ENCODE data around the gene TLE1. TPM values are rescaled to one million over a fixed set of nuclear protein-coding genes. Genes with fewer than 3 reads are reported as not detected.

TLE1 gene
- total and polyA plus RNA-seq, 4 experiments from 2014 or later = 0.49 to 3.8 (median 1.6) TPM

DNA sequence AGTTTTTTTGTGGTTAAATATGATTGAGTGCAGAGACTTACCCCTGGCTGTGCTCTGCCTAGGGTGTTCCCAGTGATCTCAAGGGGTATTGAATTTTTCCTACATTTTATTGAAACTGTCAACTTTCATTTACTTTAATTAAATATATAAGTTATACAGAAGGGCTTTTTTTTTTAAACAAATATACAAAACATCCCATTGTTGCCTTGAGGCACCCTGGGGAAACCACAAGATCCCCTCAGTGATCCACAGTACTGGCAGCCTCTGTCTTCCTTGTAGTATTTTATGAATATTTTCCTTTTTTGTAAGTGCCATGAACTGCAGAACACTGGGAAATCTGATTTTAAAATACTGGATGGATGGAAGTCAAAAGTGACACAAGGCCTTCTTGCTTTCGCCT lies 123.7 kb downstream of the TLE1 start:
- Histone ChIP-seq H3K4me1 (ENCODE audit: insufficient read depth, low read length) (no peaks in the 10 kb centered on the region), H3K4me3 (ENCODE audit: low read length in 2 of 2) (no peak overlapping the region), H3K27ac (ENCODE audit: low read depth, low read length) (no peak overlapping the region), H3K27me3 (ENCODE audit: insufficient read depth, low read length) (no peaks in the 10 kb centered on the region), H3K36me3 (ENCODE audit: insufficient read depth, low read length) (no peaks in the 10 kb centered on the region), H3K9me3 (ENCODE audit: control insufficient read depth in 1 of 2, low read length in 2 of 2) (no peaks in the 10 kb centered on the region)
- CTCF ChIA-PET (ENCODE audit: partially characterized antibody) = no interaction called here
- POLR2A ChIA-PET (ENCODE audit: partially characterized antibody) = no interaction called here
- intact Hi-C loops (cut with micrococcal nuclease) = no loop called here
- no peak for DNase-seq
- no peak overlapping the region for H3K27ac Mint-ChIP-seq
- no peaks in the 10 kb centered on the region for H3K4me1 Mint-ChIP-seq
- H3K36me3 Mint-ChIP-seq = no peaks in the 10 kb centered on the region
- H3K4me3 Mint-ChIP-seq = no peak overlapping the region
- H3K9me3 Mint-ChIP-seq = peaks cover 0 to 7% (median 2%) of the 10 kb centered on the region in 8 donors
- H3K27me3 Mint-ChIP-seq = no peaks in the 10 kb centered on the region

DNA sequence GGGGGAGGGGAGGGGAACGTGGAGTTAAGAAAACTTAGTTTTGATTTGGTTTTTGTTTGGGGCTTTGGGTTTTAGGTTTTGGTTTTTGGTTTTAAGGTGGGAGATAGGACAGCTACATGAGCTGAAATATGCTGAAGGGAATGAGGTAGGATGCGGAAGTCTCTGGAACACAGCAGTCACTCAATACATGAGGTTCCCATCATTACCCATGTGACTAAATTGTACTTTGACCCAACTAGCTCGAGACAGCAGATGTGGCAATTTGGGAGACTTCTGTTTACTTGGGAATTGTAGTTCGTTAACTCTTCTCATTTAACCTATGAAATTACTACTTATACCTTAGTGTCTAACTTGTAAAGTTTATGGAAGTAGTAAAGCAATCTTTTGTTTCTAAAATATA lies 124.2 kb downstream of the TLE1 start:
- Mint-ChIP-seq H3K36me3 (no peaks in the 10 kb centered on the region), H3K27ac (no peak overlapping the region), H3K4me1 (no peaks in the 10 kb centered on the region), H3K4me3 (no peak overlapping the region), H3K9me3 (peaks cover 0 to 7% (median 2%) of the 10 kb centered on the region in 8 donors), H3K27me3 (no peaks in the 10 kb centered on the region)
- Histone ChIP-seq H3K9me3 (ENCODE audit: control insufficient read depth in 1 of 2, low read length in 2 of 2) (no peaks in the 10 kb centered on the region), H3K27ac (ENCODE audit: low read depth, low read length) (no peak overlapping the region), H3K36me3 (ENCODE audit: insufficient read depth, low read length) (no peaks in the 10 kb centered on the region), H3K27me3 (ENCODE audit: insufficient read depth, low read length) (no peaks in the 10 kb centered on the region), H3K4me3 (ENCODE audit: low read length in 2 of 2) (no peak overlapping the region), H3K4me1 (ENCODE audit: insufficient read depth, low read length) (no peaks in the 10 kb centered on the region)
- intact Hi-C loops (cut with micrococcal nuclease) = no loop called here
- POLR2A ChIA-PET (ENCODE audit: partially characterized antibody) = no interaction called here
- CTCF ChIA-PET (ENCODE audit: partially characterized antibody) = no interaction called here
- no peak for DNase-seq

DNA sequence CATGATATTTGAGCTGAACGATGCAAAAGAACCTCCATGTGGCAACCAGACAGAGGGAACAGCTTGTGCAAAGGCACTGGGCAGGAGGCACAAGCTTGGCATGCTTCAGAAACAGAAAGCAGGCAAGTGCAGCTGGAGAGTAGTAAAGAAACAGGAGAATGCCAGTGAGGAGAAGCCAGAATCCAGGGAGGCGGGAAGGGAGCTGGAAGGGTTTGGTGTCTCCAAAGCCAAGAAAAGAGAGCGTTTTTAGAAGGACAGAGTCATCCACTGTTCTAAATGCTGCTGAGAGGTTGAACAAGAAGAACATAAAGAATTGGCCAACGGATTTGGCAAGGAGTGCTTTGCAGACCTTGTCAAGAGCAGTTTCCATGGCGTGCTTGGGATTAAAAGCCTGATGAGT lies 124.7 kb downstream of the TLE1 start:
- no peaks in the 10 kb centered on the region for H3K36me3 Mint-ChIP-seq
- Histone ChIP-seq H3K4me3 (ENCODE audit: low read length in 2 of 2) (no peak overlapping the region), H3K9me3 (ENCODE audit: control insufficient read depth in 1 of 2, low read length in 2 of 2) (no peaks in the 10 kb centered on the region), H3K4me1 (ENCODE audit: insufficient read depth, low read length) (no peaks in the 10 kb centered on the region), H3K27ac (ENCODE audit: low read depth, low read length) (no peak overlapping the region), H3K36me3 (ENCODE audit: insufficient read depth, low read length) (no peaks in the 10 kb centered on the region), H3K27me3 (ENCODE audit: insufficient read depth, low read length) (no peaks in the 10 kb centered on the region)
- ChIA-PET CTCF (ENCODE audit: partially characterized antibody) (interaction anchor here (0.5 kb wide), 1 partner anchor 31 kb away, joined by 3 read pairs; no protein-coding TSS in a partner anchor), POLR2A (ENCODE audit: partially characterized antibody) (no interaction called here)
- H3K4me3 Mint-ChIP-seq = no peak overlapping the region
- DNase-seq = no peak
- H3K9me3 Mint-ChIP-seq = peaks cover 0 to 7% (median 3%) of the 10 kb centered on the region in 8 donors
- intact Hi-C loops (cut with micrococcal nuclease) = no loop called here
- no peaks in the 10 kb centered on the region for H3K4me1 Mint-ChIP-seq
- H3K27ac Mint-ChIP-seq = no peak overlapping the region
- no peaks in the 10 kb centered on the region for H3K27me3 Mint-ChIP-seq

DNA sequence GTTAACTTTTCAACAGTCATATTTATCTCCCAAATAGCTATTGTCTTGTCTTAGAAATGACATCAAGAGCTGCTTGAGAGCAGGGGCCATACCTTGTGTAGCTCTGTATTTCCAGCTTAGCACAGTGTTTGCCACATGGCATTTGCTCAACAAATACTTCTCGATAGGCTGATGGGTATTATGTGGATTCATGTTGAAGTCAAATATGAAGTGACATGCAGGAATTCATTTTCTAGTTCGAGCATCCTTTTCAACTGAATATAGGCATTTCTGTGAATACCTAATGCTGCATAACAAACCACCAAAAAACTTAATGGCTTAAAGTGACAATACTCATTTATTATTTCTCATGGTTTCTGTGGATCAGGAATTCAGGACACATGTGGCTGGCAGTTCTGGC lies 125.6 kb downstream of the TLE1 start:
- H3K27me3 Mint-ChIP-seq = no peaks in the 10 kb centered on the region
- no peaks in the 10 kb centered on the region for H3K4me1 Mint-ChIP-seq
- no peak for DNase-seq
- no peak overlapping the region for H3K27ac Mint-ChIP-seq
- intact Hi-C loops (cut with micrococcal nuclease) = no loop called here
- Histone ChIP-seq H3K27me3 (ENCODE audit: insufficient read depth, low read length) (no peaks in the 10 kb centered on the region), H3K4me1 (ENCODE audit: insufficient read depth, low read length) (no peaks in the 10 kb centered on the region), H3K27ac (ENCODE audit: low read depth, low read length) (no peak overlapping the region), H3K4me3 (ENCODE audit: low read length in 2 of 2) (no peak overlapping the region), H3K36me3 (ENCODE audit: insufficient read depth, low read length) (no peaks in the 10 kb centered on the region), H3K9me3 (ENCODE audit: control insufficient read depth in 1 of 2, low read length in 2 of 2) (no peaks in the 10 kb centered on the region)
- no peaks in the 10 kb centered on the region for H3K36me3 Mint-ChIP-seq
- POLR2A ChIA-PET (ENCODE audit: partially characterized antibody) = no interaction called here
- peaks cover 0 to 10% (median 3%) of the 10 kb centered on the region in 8 donors for H3K9me3 Mint-ChIP-seq
- CTCF ChIA-PET (ENCODE audit: partially characterized antibody) = no interaction called here
- H3K4me3 Mint-ChIP-seq = no peak overlapping the region

DNA sequence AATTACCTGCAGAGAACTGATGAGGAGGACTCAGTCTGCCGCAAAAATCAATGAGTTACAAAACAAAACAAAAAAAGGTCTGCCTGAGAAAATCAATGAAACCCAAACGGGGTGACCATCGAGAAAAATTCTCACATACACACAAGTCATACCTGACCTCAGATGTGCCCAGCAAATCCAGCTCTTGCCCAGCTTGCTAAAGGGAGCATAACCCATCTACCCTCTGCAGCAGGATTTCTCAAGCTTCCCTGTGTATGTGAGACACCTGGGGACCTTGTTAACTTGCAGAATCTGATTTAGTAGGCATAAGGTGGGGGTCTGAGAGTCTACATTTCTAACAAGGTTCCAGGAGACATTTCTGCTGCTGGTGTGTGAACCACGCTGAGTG lies 126.3 kb downstream of the TLE1 start:
- Histone ChIP-seq H3K4me1 (ENCODE audit: insufficient read depth, low read length) (no peaks in the 10 kb centered on the region), H3K4me3 (ENCODE audit: low read length in 2 of 2) (no peak overlapping the region), H3K9me3 (ENCODE audit: control insufficient read depth in 1 of 2, low read length in 2 of 2) (no peaks in the 10 kb centered on the region), H3K27ac (ENCODE audit: low read depth, low read length) (no peak overlapping the region), H3K27me3 (ENCODE audit: insufficient read depth, low read length) (no peaks in the 10 kb centered on the region), H3K36me3 (ENCODE audit: insufficient read depth, low read length) (no peaks in the 10 kb centered on the region)
- H3K27ac Mint-ChIP-seq = no peak overlapping the region
- H3K27me3 Mint-ChIP-seq = no peaks in the 10 kb centered on the region
- H3K36me3 Mint-ChIP-seq = no peaks in the 10 kb centered on the region
- peaks cover 0 to 10% (median 3%) of the 10 kb centered on the region in 8 donors for H3K9me3 Mint-ChIP-seq
- intact Hi-C loops (cut with micrococcal nuclease) = no loop called here
- POLR2A ChIA-PET (ENCODE audit: partially characterized antibody) = no interaction called here
- DNase-seq = no peak
- H3K4me3 Mint-ChIP-seq = no peak overlapping the region
- CTCF ChIA-PET (ENCODE audit: partially characterized antibody) = no interaction called here
- H3K4me1 Mint-ChIP-seq = no peaks in the 10 kb centered on the region

DNA sequence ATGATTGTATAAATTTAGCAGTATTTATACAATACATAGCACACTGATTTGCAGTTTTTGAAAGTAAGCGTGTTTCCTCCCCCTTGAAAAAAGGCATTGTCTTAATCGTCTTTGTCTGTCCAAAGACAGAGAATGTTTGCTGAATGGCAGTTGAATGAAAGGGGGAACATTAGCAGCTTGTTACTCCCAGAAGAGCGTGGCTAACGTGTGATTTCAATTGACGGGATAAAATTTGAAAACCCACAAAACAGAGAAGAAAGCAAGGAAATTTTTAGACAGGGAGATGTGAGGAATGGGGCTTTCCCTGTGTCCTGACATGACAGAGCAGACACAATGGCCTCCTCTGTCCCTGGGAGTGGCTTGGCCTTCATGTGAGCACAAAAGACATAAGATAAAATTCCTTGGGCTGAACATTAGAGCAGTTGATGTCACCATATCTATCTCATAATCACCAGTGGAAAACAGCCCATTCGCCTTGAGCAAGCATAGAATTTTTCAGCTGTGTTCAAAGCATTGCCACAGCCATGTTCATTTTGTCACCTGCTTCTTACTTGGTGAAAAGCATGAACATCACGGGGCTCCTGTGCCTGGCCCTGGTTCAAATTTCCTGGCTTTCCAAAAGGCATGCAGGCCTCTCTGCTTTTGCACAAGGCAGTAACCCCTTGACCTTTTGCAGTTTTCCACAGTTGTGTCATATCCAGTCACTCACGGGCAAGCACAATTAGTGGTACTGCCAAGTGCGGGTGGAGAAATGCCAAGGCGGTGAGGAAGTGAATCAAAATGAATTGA lies 126.9 kb downstream of the TLE1 start:
- Mint-ChIP-seq H3K36me3 (no peaks in the 10 kb centered on the region), H3K9me3 (peaks cover 0 to 10% (median 3%) of the 10 kb centered on the region in 8 donors), H3K27ac (no peak overlapping the region), H3K27me3 (no peaks in the 10 kb centered on the region), H3K4me1 (no peaks in the 10 kb centered on the region), H3K4me3 (no peak overlapping the region)
- no peaks in the 10 kb centered on the region for H3K27me3 ChIP-seq (ENCODE audit: insufficient read depth, low read length)
- CTCF ChIA-PET (ENCODE audit: partially characterized antibody) = no interaction called here
- H3K36me3 ChIP-seq (ENCODE audit: insufficient read depth, low read length) = no peaks in the 10 kb centered on the region
- H3K4me1 ChIP-seq (ENCODE audit: insufficient read depth, low read length) = no peaks in the 10 kb centered on the region
- no peak overlapping the region for H3K4me3 ChIP-seq (ENCODE audit: low read length in 2 of 2)
- intact Hi-C loops (cut with micrococcal nuclease) = no loop called here
- H3K27ac ChIP-seq (ENCODE audit: low read depth, low read length) = no peak overlapping the region
- POLR2A ChIA-PET (ENCODE audit: partially characterized antibody) = no interaction called here
- DNase-seq = no peak
- H3K9me3 ChIP-seq (ENCODE audit: control insufficient read depth in 1 of 2, low read length in 2 of 2) = no peaks in the 10 kb centered on the region

DNA sequence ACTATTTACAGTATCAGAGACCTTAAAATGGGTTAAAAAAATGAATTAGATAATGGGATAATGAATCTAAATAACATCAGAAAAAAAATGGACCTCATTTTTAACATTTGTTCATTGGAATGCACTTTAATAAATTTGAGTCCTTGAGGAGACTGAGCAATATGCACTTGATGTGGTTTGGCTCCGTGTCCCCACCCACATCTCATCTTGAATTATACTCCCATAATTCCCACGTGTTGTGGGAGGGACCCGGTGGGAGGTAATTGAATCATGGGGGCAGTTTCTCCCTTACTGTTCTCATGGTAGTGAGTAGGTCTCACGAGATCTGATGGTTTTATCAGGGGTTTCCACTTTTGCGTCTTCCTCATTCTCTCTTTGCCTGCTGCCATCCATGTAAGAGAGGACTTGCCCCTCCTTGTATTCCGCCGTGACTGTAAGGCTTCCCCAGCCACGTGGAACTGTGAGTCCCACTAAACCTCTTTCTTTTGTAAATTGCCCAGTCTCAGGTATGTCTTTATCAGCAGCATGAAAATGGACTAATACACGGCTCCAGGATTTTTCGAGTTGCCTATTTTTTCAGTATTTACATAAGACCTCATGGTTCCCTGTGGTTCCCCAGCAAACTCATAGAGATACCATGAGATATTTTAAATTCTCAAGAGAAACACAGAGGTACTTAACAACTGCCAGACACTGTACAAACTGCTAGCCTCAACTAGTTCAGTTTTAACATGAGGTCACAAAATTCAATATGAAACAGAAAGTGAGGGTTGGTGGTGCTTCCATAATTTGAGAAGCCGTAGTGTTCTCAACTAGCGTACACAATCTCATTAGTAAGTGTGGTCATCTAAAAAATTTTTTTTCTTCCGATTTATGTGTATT lies 128.3 kb downstream of the TLE1 start:
- Mint-ChIP-seq H3K36me3 (no peaks in the 10 kb centered on the region), H3K4me1 (no peaks in the 10 kb centered on the region), H3K9me3 (peaks cover 0 to 10% (median 3%) of the 10 kb centered on the region in 8 donors), H3K27me3 (no peaks in the 10 kb centered on the region), H3K4me3 (no peak overlapping the region), H3K27ac (no peak overlapping the region)
- CTCF ChIA-PET (ENCODE audit: partially characterized antibody) = no interaction called here
- DNase-seq = no peak
- Histone ChIP-seq H3K4me3 (ENCODE audit: low read length in 2 of 2) (no peak overlapping the region), H3K36me3 (ENCODE audit: insufficient read depth, low read length) (no peaks in the 10 kb centered on the region), H3K9me3 (ENCODE audit: control insufficient read depth in 1 of 2, low read length in 2 of 2) (no peaks in the 10 kb centered on the region), H3K4me1 (ENCODE audit: insufficient read depth, low read length) (no peaks in the 10 kb centered on the region), H3K27me3 (ENCODE audit: insufficient read depth, low read length) (no peaks in the 10 kb centered on the region), H3K27ac (ENCODE audit: low read depth, low read length) (no peak overlapping the region)
- POLR2A ChIA-PET (ENCODE audit: partially characterized antibody) = no interaction called here
- intact Hi-C loops (cut with micrococcal nuclease) = no loop called here
